GM18951 (cell line): ENCODE data around the gene FSD1.

ENCODE experiments used
- POLR2A ChIP-seq: IDR thresholded peaks from 4 replicates; pipeline ENCODE4 v1.6.1; 2011; ENCODE audit warnings: mild to moderate bottlenecking; ENCODE audit not compliant: insufficient read length, insufficient read depth; ENCODE audit errors: extremely low read depth
- in situ Hi-C: fragments of 300-500 bp; cut with MboI; formaldehyde crosslinking; loops from one replicate; pipeline ENCODE4 v1.12.0; 2022; ENCODE audit warnings: low sequenced_read_pairs, mixed read lengths, inconsistent platforms; ENCODE audit not compliant: unreplicated experiment

The FSD1 gene

DNA sequence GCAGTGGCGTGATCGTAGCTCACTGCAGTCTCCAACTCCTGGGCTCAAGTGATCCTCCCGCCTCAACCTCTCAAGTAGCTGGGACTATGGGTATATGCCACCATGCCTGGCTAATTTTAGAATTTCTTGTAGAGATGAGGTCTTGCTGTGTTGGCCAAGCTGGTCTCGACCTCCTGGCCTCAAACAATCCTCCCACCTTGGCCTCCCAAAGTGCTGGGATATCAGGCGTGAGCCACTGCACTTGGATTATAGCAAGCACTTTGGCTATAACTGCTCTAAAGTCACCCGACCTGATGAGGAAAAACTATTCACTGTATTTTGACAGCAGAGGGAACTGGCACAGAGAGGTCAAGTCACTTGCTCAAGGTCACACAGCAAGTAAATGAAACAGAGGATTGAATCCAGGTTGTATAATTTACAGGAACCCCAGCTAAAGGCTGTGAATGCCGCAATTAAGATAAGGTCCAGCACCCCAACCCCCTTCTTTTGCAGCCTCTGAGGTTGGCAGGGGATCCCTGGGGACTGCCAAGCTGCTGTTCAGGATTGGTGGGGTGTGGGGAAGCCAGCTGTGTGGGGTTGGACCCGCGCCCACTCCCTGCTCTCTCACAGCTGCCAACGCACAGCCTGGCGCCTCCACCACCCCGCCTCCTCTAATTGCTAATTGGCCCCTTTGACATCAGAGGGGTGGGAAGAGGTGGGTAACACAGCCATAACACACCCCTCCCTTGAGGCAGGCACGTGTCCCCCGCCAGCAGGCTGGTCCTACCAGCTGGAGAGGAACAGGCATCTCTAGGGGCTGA, 8.2 kb upstream of the FSD1 start:
- in situ Hi-C loops, result no loop called here
- TF ChIP-seq POLR2A, result no peak

DNA sequence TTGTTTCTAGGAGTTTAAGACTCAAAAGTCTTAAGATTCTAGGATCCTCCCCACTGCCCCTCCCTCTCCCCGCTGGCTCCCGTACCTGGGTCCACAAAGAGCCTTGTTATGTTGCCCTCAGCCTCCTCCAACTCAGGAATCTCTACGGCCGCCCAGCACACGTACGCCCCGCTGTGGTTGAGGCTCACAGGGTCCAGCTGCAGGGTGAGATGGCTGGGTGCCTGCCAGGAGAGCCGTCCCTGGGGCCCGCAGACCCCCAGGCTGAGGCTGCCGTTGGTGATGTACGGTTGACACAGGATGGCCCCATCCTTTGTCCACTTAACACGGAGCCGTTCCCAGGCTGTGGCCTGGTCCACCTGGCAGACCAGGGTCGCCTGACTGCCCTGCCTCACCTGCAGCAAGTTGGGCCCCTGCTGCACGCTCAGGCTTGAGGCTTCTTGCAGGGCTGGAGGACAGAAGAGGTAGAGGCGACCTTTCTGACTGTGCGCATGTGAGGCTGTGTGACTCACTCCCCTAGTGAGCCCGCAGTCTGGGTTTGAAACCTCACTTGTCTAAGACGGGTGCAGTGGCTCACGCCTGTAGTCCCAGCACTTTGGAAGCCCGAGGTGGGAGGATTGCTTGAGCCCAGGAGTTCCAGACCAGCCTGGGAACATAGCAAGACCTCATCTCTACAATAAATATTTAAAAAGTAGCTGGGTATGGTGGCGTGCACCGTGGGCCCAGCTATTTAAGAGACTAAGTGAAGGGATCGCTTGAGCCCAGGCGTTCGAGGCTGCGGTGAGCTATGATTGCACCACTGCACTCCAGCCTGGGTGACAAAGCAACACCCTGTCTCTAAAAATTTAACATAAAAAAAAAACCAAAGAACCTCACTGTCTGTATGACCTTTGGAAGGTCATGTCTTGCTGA, 6.2 kb upstream of the FSD1 start:
- TF ChIP-seq POLR2A, result no peak
- in situ Hi-C loops, result no loop called here

DNA sequence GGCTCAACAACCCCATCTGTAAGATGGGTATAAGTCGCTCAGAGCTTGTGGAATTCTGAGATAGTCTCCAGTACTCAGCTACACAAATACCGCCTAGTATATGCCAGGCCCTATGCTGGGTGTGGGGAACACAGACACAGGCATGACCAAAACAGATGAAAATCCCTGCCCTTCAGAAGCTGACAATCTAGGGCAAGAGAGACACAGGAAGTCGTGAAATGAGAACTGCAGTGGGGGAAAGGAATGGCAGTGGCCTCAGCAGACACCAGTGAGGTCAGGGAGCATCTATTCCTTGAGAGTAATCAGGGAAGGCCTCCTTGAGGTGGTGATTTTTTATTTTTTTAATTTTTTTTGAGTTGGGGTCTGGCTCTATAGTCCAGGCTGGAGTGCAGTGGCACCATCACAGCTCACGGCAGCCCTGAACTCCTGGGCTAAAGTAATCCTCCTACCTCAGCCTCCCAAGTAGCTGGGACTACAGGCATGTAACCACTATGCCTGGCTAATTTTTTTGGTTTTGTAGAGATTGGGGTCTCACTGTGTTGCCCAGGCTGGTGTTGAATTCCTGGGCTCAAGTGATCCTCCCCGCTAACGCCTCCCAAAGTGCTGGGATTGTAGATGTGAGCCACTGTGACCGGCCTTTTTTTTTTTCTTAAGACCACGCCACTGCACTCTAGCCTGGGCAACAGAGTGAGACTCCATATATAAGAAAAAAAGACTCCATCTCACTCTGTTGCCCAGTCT, 5.4 kb upstream of the FSD1 start:
- TF ChIP-seq POLR2A, result no peak
- in situ Hi-C loops, result no loop called here

DNA sequence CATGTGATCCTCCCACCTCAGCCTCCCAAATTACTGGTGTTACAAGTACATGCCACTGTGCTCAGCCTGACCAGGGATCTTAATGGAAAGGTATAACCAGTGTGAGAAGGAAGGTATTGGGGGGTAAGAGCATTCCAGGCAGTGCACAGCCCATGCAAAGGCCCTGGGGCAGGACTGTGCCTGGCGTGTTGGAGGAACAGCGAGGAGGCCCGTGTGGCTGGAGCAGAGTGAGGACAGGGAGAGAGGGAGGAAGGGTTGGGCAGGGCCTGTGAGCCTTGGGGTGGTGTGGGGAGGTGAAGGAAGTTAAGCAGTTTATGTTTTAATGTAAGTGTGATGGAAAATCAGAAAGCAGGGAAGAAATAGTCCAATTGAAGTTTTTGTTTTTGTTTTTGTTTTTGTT, 3.8 kb upstream of the FSD1 start:
- in situ Hi-C loops, result no loop called here
- TF ChIP-seq POLR2A, result no peak

DNA sequence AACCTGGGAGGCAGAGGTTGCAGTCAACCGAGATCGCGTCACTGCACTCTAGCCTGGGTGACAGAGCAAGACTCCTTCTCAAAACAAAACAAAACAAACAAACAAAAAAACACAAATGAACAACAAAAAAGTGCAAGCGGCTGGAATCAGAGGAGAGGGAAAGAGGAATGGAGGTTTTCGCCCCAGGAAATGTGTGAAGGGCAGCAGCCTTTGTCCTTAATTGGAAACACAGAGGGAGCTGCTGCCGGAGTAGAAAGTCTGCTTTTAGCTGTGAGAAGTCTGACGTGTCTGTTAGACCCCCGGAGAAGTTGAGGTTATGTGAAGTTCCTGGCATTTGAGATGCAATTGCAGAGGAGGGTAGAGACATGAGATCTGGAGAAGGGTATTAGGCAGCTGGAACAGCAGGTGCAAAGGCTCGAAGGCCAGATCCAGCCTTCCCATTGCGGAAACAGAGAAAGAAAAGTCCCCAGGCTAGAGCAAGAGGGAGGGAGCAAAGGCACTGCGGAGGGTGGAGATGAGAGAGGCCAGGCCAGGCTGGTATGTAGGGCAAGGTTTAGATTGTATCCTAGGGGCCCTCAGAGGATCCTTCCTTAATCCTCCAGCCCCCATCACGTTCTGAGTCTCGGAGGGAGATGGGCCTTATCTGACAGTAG, 2.7 kb upstream of the FSD1 start:
- no peak for TF ChIP-seq POLR2A
- in situ Hi-C loops, result no loop called here

DNA sequence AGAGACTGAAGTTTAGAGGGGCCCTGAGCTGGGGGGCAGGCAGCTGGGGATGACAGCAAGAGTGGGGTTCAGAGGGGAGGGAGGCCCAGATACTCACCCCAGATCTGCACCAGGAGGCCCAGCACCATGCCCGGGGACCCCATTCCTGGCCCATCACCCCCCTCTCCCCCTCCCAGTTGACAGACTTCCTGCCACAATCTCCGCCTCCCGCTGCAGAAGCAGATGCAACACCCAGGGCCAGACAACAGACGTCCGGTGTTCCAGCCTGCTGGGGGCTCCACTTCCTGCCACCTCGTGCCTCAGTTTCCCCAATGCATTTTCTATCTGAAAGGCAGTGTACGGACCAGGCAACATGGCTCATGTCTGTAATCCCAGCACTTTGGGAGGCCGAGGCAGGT, 2.2 kb upstream of the FSD1 start, which contains the start of gene TMIGD2:
Gene TMIGD2 (minus strand): TSS at position 147 of the 398 bp plus-strand sequence. CDS start 4 bp downstream, at position 143.
- no peak for TF ChIP-seq POLR2A
- in situ Hi-C loops, result no loop called here

DNA sequence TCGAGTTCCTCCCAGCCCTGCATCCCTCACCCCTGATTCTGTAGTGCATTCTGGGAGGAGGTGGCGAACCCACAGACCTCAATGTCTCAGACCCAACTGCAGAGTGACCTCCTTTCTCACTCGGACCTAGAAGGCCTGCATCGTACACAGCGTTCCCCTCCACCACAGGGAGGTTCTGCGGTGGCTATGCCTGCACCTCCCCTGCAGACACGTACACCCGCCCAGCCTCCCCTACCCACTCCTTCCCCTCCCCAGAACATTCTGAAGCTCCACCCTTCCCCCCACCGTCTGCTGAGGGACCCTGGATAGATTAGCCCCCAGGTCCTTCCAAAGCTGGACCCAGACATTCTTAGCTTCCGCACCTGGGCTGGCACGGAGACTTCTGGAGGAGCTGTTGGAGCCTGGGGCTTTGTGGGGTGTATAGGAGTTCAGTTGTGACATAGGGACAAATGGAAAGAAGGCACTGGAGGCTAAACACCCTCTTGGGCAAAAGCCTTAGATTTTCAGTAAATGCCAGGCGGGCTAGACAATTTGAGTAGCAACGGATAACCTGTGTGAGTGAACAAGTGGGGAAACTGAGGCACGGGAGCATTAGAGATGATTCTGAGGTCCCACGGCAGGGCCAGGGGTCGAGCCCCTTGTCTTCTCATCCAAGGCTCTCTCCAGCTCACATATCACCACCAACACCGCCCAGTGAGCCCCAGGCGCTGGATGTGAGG, 420 bp upstream of the FSD1 start:
- no peak for TF ChIP-seq POLR2A
- in situ Hi-C loops, result no loop called here

DNA sequence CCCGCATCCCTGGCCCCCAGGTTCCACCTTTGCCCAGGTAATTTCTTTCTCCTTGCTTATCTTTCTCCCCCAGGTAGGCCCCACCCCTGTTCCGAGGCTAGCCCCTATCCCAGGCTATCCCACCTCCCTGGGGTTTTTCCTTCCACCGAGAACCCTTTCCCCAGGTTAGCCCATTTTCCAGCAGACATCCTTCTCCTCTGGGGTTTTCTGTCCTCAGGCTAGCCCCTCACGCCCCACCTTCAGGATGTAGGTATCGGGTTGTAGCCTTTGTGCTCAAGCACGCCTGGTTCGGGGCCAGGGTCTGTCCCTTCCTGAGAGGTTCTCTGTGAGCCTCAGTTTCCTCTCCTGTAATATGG, 837 bp downstream of the FSD1 start:
- TF ChIP-seq POLR2A, result no peak
- in situ Hi-C loops, result no loop called here

DNA sequence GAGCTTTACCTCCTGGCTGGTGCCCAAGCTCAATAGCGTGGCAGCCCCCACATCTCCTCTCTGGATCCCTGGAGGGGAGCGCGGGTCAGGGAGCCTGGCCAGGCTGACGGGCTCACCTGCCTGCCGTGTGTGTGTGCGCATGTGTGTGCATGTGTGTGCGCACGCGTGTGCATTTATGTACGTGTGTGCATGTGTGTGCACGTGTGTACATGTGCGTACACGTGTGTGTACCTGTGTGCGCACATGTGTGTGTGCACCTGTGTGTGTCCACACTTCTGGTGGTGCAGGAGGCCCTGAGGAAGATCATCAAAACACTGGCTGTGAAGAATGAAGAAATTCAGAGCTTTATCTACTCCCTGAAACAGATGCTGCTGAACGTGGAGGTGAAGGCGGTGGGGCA, 1.3 kb downstream of the FSD1 start:
- no peak for TF ChIP-seq POLR2A
- in situ Hi-C loops, result no loop called here

DNA sequence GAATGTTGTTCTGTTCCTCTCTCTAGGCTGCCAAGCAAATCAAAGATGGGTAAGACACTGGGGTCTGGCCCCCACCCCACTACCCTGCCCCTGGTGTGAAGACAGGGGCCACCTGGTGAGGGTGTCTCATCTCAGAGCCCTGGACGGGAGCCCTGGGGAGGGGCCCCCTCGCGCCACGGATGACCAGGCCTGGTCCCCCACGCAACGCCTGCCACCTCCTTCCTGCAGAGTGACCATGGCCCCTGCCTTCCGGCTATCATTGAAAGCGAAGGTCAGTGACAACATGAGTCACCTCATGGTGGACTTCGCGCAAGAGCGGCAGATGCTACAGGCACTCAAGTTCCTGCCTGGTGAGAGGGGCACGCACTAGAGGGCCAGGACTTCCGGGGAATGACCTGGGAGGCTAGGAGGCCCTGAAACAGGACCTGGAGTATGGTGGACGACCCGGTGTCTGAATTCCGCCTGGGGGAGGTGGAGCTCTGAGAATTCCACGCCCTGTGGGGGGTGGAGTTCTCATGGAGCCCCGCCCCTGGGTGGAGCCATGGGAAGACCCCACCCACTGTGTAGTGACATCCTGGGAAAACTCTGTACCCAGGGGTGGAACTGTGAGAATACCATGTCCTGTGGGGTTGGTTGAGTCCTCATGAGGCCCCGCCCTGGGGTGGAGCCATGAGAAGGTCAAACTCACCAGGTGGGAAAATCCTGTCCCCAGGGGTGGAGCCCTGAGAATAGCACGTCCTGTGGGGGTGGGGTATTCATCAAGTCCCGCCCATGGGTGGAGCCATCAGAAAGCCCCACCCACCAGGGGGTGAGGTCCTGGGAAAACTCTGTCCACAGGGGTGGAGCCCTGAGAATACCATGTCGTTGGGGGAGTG, 6.1 kb downstream of the FSD1 start:
- TF ChIP-seq POLR2A, result no peak
- in situ Hi-C loops, result no loop called here

DNA sequence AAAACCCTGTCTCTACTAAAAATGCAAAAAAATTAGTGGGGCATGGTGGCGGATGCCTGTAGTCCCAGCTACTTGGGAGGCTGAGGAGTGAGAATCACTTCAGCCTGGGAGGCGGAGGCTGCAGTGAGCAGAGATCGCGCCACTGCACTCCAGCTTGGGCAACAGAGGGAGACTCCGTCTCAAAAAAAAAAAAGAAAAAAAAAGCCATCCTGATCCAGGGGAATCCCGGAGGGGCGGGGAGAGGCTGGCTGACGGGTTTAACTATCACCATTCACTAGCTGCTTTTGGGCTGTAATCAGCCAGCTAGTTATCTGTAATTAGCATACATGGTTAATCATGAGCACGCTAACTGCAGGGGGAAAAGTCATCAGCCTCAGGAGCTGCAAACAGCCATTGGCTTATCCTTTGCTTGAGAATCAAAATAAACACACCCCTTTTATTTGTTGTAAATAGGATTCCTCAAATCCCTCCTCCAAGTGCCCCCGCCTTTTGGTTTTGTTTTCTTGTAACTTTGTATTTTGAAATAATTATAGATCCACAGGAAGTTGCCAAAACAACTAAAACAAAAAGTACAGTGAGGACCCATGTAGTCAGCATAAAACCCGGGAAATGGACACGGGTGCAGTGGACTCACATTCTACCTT, 9.6 kb downstream of the FSD1 start:
- TF ChIP-seq POLR2A, result no peak
- in situ Hi-C loops, result no loop called here

DNA sequence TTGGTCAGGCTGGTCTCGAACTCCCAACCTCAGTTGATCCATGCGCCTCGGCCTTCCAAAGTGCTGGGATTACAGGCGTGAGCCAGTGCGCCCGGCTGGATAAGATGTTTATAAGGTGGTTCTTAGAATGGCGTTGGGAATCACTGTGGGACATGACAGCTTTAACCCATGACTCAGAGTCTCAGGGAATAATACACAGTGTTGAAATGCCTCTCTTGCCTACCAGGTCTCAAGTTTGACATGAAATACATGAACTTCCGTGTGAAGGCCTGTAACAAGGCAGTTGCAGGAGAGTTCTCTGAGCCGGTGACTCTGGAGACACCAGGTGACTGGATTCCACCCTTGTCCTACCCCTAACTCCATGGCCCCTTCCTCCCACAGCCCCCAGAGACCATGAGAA, 12.6 kb downstream of the FSD1 start:
- TF ChIP-seq POLR2A, result no peak
- in situ Hi-C loops, result no loop called here
